HCT116 (cell line): ENCODE data around the gene FCRL1. TPM values are rescaled to one million over a fixed set of nuclear protein-coding genes. Genes with fewer than 3 reads are reported as not detected.

Experiments
- ATAC-seq: fragments of 200-7000 bp; cut with Tn5 transposase; 2 replicates; pipeline ENCODE4 v1.9.1; 2020; ENCODE audit warnings: mild to moderate bottlenecking, moderate library complexity
- BruUV-seq: library from RNA; stranded (reverse); fragments of 400-500 nt; replicated peaks from 2 replicates; lab custom pipeline; 2021; lab: Mats Ljungman, UMichigan
- CTCF ChIA-PET: fragments of 300-600 bp; sonication (Branson Sonifier 250); formaldehyde crosslinking; loops from one replicate; lab custom pipeline; 2021; ENCODE audit warnings: antibody characterized with exemption; lab: Charles Lee
- POLR2A ChIA-PET: fragments of 300-600, 350-600 bp; sonication (Branson Sonifier 250); formaldehyde crosslinking; loops from one replicate; lab custom pipeline; 2021; ENCODE audit warnings: antibody characterized with exemption; lab: Charles Lee
- RAD21 ChIA-PET, 2 experiments: fragments of 300-600 bp; sonication (Branson Sonifier 250); formaldehyde crosslinking; loops; one replicate each; lab custom pipeline; 2023; ENCODE audit warnings: low total read pairs in 2 of 2; ENCODE audit not compliant: uncharacterized antibody in 2 of 2, unreplicated experiment in 2 of 2, low non-redundant PET in 1 of 2; lab: Charles Lee
- DNase-seq: peaks from one replicate; pipeline ENCODE4 v3.0.0-alpha.2; 2010; ENCODE audit warnings: low read depth, low spot score
- H2AFZ ChIP-seq: fragments of 200-600 bp; shearing (Covaris generic), sonication (generic); 2 replicates; pipeline ENCODE4 v1.6.1; 2017; ENCODE audit warnings: low read depth, mixed run types, mixed read lengths, antibody characterized with exemption, low read length; ENCODE audit not compliant: poor library complexity, severe bottlenecking
- H3K27ac ChIP-seq: 2 replicates; pipeline ENCODE4 v1.5.1; 2012; ENCODE audit warnings: low read depth, low read length
- H3K27me3 ChIP-seq: fragments of 200-600 bp; sonication (generic); 2 replicates; pipeline ENCODE4 v1.6.1; 2016; ENCODE audit warnings: mixed run types, low read length, mixed read lengths; ENCODE audit not compliant: insufficient read depth
- H3K36me3 ChIP-seq, 2 experiments: fragments of 200-500 bp in 1 of 2; fragments of 200-600 bp in 1 of 2; sonication (Bioruptor generic) in 1 of 2; sonication (generic) in 1 of 2; 2 replicates each; pipeline versions ENCODE4 v1.5.1 to v1.6.1; 2014 to 2016; ENCODE audit warnings: low read length in 2 of 2, inconsistent platforms in 1 of 2, mixed read lengths in 1 of 2, mixed run types in 1 of 2; ENCODE audit not compliant: insufficient read depth in 2 of 2, control insufficient read depth in 1 of 2
- H3K4me1 ChIP-seq, 2 experiments: fragments of 200-600 bp in 1 of 2; sonication (generic) in 1 of 2; 2 replicates each; pipeline versions ENCODE4 v1.5.1 to v1.6.1; 2012 to 2017; ENCODE audit warnings: low read length in 2 of 2, inconsistent platforms in 1 of 2, mild to moderate bottlenecking in 1 of 2, mixed read lengths in 1 of 2, mixed run types in 1 of 2, moderate library complexity in 1 of 2; ENCODE audit not compliant: insufficient read depth in 2 of 2, control insufficient read depth in 1 of 2
- H3K4me2 ChIP-seq: fragments of 200-600 bp; sonication (generic); 2 replicates; pipeline ENCODE4 v1.6.1; 2017; ENCODE audit warnings: mixed run types, low read length, mixed read lengths
- H3K4me3 ChIP-seq, 2 experiments: fragments of 200-600 bp in 1 of 2; sonication (generic) in 1 of 2; replicated peaks in 1 of 2; 2 replicates each; pipeline ENCODE4 v1.5.1; 2011 to 2016; ENCODE audit warnings: low read length in 2 of 2, control low read depth in 1 of 2, low read depth in 1 of 2, mild to moderate bottlenecking in 1 of 2, mixed read lengths in 1 of 2, mixed run types in 1 of 2
- H3K79me2 ChIP-seq: fragments of 200-600 bp; sonication (generic); 2 replicates; pipeline ENCODE4 v1.6.1; 2017; ENCODE audit warnings: mild to moderate bottlenecking, mixed run types, low read length, moderate library complexity, mixed read lengths; ENCODE audit not compliant: insufficient read depth
- H3K9ac ChIP-seq: fragments of 200-600 bp; sonication (generic); 2 replicates; pipeline ENCODE4 v1.6.1; 2016; ENCODE audit warnings: low read length, mixed read lengths
- H3K9me2 ChIP-seq: fragments of 200-600 bp; sonication (generic), shearing (Covaris generic); 2 replicates; pipeline ENCODE4 v1.6.1; 2017; ENCODE audit warnings: mixed run types, mild to moderate bottlenecking, moderate library complexity; ENCODE audit not compliant: insufficient read depth
- H3K9me3 ChIP-seq, 2 experiments: fragments of 200-500 bp in 1 of 2; fragments of 200-600 bp in 1 of 2; sonication (Bioruptor generic) in 1 of 2; sonication (generic) in 1 of 2; 2 replicates each; pipeline ENCODE4 v1.6.1; 2014 to 2017; ENCODE audit warnings: low read length in 2 of 2, mixed read lengths in 2 of 2, inconsistent platforms in 1 of 2, low read depth in 1 of 2, mild to moderate bottlenecking in 1 of 2, mixed run types in 1 of 2, moderate library complexity in 1 of 2; ENCODE audit not compliant: control insufficient read depth in 1 of 2, insufficient read depth in 1 of 2
- H4K20me1 ChIP-seq: fragments of 200-600 bp; sonication (generic), shearing (Covaris generic); 2 replicates; pipeline ENCODE4 v1.6.1; 2017; ENCODE audit warnings: mixed run types, mild to moderate bottlenecking, moderate library complexity; ENCODE audit not compliant: insufficient read depth
- ATF3 ChIP-seq: IDR thresholded peaks from 2 replicates; pipeline ENCODE4 v1.6.1; 2012
- FOSL1 ChIP-seq: IDR thresholded peaks from 2 replicates; pipeline ENCODE4 v1.6.1; 2012; ENCODE audit warnings: low read depth
- JUND ChIP-seq: IDR thresholded peaks from 2 replicates; pipeline ENCODE4 v1.6.1; 2012
- POLR2A ChIP-seq: IDR thresholded peaks from 2 replicates; pipeline ENCODE4 v1.7.0; 2011; ENCODE audit warnings: borderline replicate concordance; ENCODE audit not compliant: insufficient read depth, insufficient read length; ENCODE audit errors: extremely low read depth
- REST ChIP-seq: IDR thresholded peaks from 2 replicates; pipeline ENCODE4 v1.6.1; 2012; ENCODE audit warnings: low read depth
- SIN3A ChIP-seq: IDR thresholded peaks from 2 replicates; pipeline ENCODE4 v1.6.1; 2012; ENCODE audit warnings: low read depth
- SRF ChIP-seq: IDR thresholded peaks from 2 replicates; pipeline ENCODE4 v1.6.1; 2012; ENCODE audit warnings: low read depth
- YY1 ChIP-seq: IDR thresholded peaks from 2 replicates; pipeline ENCODE4 v1.6.1; 2011; ENCODE audit warnings: low read length, low read depth, moderate library complexity, mild to moderate bottlenecking; ENCODE audit not compliant: insufficient replicate concordance; ENCODE audit errors: extremely low read depth
- ZBTB33 ChIP-seq: IDR thresholded peaks from 2 replicates; pipeline ENCODE4 v1.6.1; 2011; ENCODE audit warnings: mild to moderate bottlenecking, low read length, moderate library complexity; ENCODE audit not compliant: insufficient replicate concordance; ENCODE audit errors: extremely low read depth
- intact Hi-C: fragments of 100-400 bp; cut with micrococcal nuclease; formaldehyde crosslinking; loops from 2 replicates; pipeline ENCODE4 v1.10.0; 2022
- total RNA-seq: library from RNA; stranded (reverse); gene quantifications from one replicate; pipeline ENCODE4 v1.2.1, GENCODE V29; 2021; ENCODE audit not compliant: unreplicated experiment

Gene FCRL1
- total RNA-seq, 1 experiment from 2014 or later, result not detected

GRCh38 chr1:157829210-157829609 lies 9.3 kb upstream of the FCRL1 start:
- no peaks in the 10 kb centered on the region for H3K79me2 ChIP-seq
- H3K4me2 ChIP-seq, result no peak overlapping the region
- no peaks in the 10 kb centered on the region for H3K9me3 ChIP-seq
- intact Hi-C loops, result no loop called here
- no peak for ATAC-seq
- H3K4me1 ChIP-seq, result no peaks in the 10 kb centered on the region
- H4K20me1 ChIP-seq, result no peaks in the 10 kb centered on the region
- DNase-seq, result no peak
- no peak overlapping the region for H3K9ac ChIP-seq
- no peaks in the 10 kb centered on the region for H3K9me2 ChIP-seq
- H3K4me3 ChIP-seq, result no peak overlapping the region
- TF ChIP-seq REST, result no peak
- TF ChIP-seq SRF, result no peak
- TF ChIP-seq FOSL1, result no peak
- H2AFZ ChIP-seq, result no peak overlapping the region
- peaks cover 46% of the 10 kb centered on the region for H3K27me3 ChIP-seq
- ChIA-PET POLR2A (no interaction called here), CTCF (no interaction called here), RAD21 (no interaction called here)
- H3K36me3 ChIP-seq, result no peaks in the 10 kb centered on the region
- no peak overlapping the region for H3K27ac ChIP-seq
- BruUV-seq, result no TSS peak

GRCh38 chr1:157820299-157820698 lies 379 bp upstream of the FCRL1 start:
- no peak overlapping the region for H3K4me2 ChIP-seq
- TF ChIP-seq ZBTB33 (no peak), POLR2A (no peak), YY1 (no peak), FOSL1 (no peak), ATF3 (no peak), JUND (no peak), SIN3A (no peak)
- DNase-seq, result no peak
- no peaks in the 10 kb centered on the region for H3K36me3 ChIP-seq
- BruUV-seq, result no TSS peak
- H3K9ac ChIP-seq, result no peak overlapping the region
- H2AFZ ChIP-seq, result no peak overlapping the region
- no peaks in the 10 kb centered on the region for H3K9me2 ChIP-seq
- no peak overlapping the region for H3K4me3 ChIP-seq
- H4K20me1 ChIP-seq, result no peaks in the 10 kb centered on the region
- H3K27me3 ChIP-seq, result peaks cover 29% of the 10 kb centered on the region
- H3K9me3 ChIP-seq, result no peaks in the 10 kb centered on the region
- no peaks in the 10 kb centered on the region for H3K4me1 ChIP-seq
- ATAC-seq, result no peak
- H3K27ac ChIP-seq, result no peak overlapping the region
- ChIA-PET RAD21 (no interaction called here), POLR2A (no interaction called here), CTCF (no interaction called here)
- no peaks in the 10 kb centered on the region for H3K79me2 ChIP-seq
- intact Hi-C loops, result no loop called here
